Measurements from ENCODE around the gene SERTAD3. TPM values are rescaled to one million over a fixed set of nuclear protein-coding genes. Genes with fewer than 3 reads are reported as not detected.
A peak's percentile ranks its signal among the peaks of the same experiment; 100 is the strongest.
"Not testable (repeated sequence)": the region's sequence is repeated elsewhere in the genome, so short reads cannot be mapped to it uniquely, and the experiment has no call there.

The SERTAD3 gene
- total RNA-seq, 1 donor from 2014 or later = 27.2 TPM

- DNase-seq (ENCODE audit: low read depth in 2 of 2) = no peak
Observed at GRCh38 chr19:40411125-40411842, 32.9 kb downstream of the SERTAD3 start.

GRCh38 chr19:40410030-40410389 is 34.1 kb downstream of the SERTAD3 start:
- DNase-seq (ENCODE audit: low read depth in 2 of 2) = no peak

- DNase-seq (ENCODE audit: low read depth in 2 of 2) = not testable (repeated sequence)
Observed at GRCh38 chr19:40408598-40408925, 35.6 kb downstream of the SERTAD3 start.

- no peak for DNase-seq (ENCODE audit: low read depth in 2 of 2)
Observed at GRCh38 chr19:40407714-40408597, 36.2 kb downstream of the SERTAD3 start.

GRCh38 chr19:40403262-40403984 is 40.7 kb downstream of the SERTAD3 start:
- peak; percentile 89 for DNase-seq (ENCODE audit: low read depth in 2 of 2)

GRCh38 chr19:40400559-40400958 is 43.6 kb downstream of the SERTAD3 start:
- DNase-seq (ENCODE audit: low read depth in 2 of 2) = no peak

- peak in 1 of 2 donors; percentile 32 for DNase-seq (ENCODE audit: low read depth in 2 of 2)
Observed at GRCh38 chr19:40398417-40399131, 45.6 kb downstream of the SERTAD3 start.

- DNase-seq (ENCODE audit: low read depth in 2 of 2) = no peak
Observed at GRCh38 chr19:40397568-40397906, 46.6 kb downstream of the SERTAD3 start.

GRCh38 chr19:40396886-40397567 is 47.1 kb downstream of the SERTAD3 start:
- DNase-seq (ENCODE audit: low read depth in 2 of 2) = no peak

GRCh38 chr19:40395956-40396355 is 48.2 kb downstream of the SERTAD3 start:
- DNase-seq (ENCODE audit: low read depth in 2 of 2) = no peak

GRCh38 chr19:40394816-40395210 is 49.3 kb downstream of the SERTAD3 start:
- no peak for DNase-seq (ENCODE audit: low read depth in 2 of 2)

- DNase-seq (ENCODE audit: low read depth in 2 of 2) = no peak
Observed at GRCh38 chr19:40393894-40394815, 50.0 kb downstream of the SERTAD3 start.

- DNase-seq (ENCODE audit: low read depth in 2 of 2) = peak; percentile 20 to 31
Observed at GRCh38 chr19:40392894-40393517, 51.1 kb downstream of the SERTAD3 start.

- DNase-seq (ENCODE audit: low read depth in 2 of 2) = no peak
Observed at GRCh38 chr19:40392123-40392522, 52.0 kb downstream of the SERTAD3 start.

Other genes with a start within 250 kb of the SERTAD3 start
- gene TTC9B, start 226.0 kb downstream of the SERTAD3 start, total RNA-seq = under 0.01 TPM in 1 of 2 replicates, not detected in the other
- gene CCNP, start 217.6 kb downstream of the SERTAD3 start, total RNA-seq = under 0.01 and 0.20 TPM in 2 replicates
- gene AKT2, start 159.0 kb downstream of the SERTAD3 start, total RNA-seq = 14.4 and 31.0 TPM in 2 replicates
- gene C19orf47, start 95.9 kb downstream of the SERTAD3 start, total RNA-seq = 4.1 and 6.5 TPM in 2 replicates
- 87.6 and 128 TPM in 2 replicates for gene PLD3, start 95.6 kb downstream of the SERTAD3 start, total RNA-seq
- under 0.01 TPM in 1 of 2 replicates, not detected in the other for gene HIPK4, start 54.2 kb downstream of the SERTAD3 start, total RNA-seq
- gene PRX, start 31.0 kb downstream of the SERTAD3 start, total RNA-seq = 0.87 and 1.2 TPM in 2 replicates
- 15.7 and 27.8 TPM in 2 replicates for gene SERTAD1, start 18.3 kb downstream of the SERTAD3 start, total RNA-seq
- 45.6 and 46.2 TPM in 2 replicates for gene BLVRB, start 21.4 kb upstream of the SERTAD3 start, total RNA-seq
- gene SPTBN4, start 22.7 kb upstream of the SERTAD3 start, total RNA-seq = 0.22 TPM in 1 of 2 replicates, not detected in the other
- gene SHKBP1, start 132.5 kb upstream of the SERTAD3 start, total RNA-seq = 25.1 and 28.2 TPM in 2 replicates
- 13.7 and 54.4 TPM in 2 replicates for gene LTBP4, start 157.0 kb upstream of the SERTAD3 start, total RNA-seq
- gene NUMBL, start 246.3 kb upstream of the SERTAD3 start, total RNA-seq = 4.6 and 5.9 TPM in 2 replicates